A673 (cell line): ENCODE results near the gene PRKAR2B.

ENCODE experiments used
- EZH2 ChIP-seq: fragments of 200-600 bp; sonication (generic); IDR thresholded peaks from 2 replicates; pipeline ENCODE4 v1.6.1; 2017; ENCODE audit warnings: borderline replicate concordance, low read depth, mild to moderate bottlenecking, mixed read lengths, antibody characterized with exemption, low read length; ENCODE audit not compliant: poor library complexity, severe bottlenecking
- TF ChIP-seq, protein P1 (sequence below): fragments of 300-800, 200-600 bp; sonication (generic); conservative IDR thresholded peaks from 2 replicates; pipeline ENCODE4 v1.5.1; 2017; ENCODE audit warnings: low read depth, mild to moderate bottlenecking, antibody characterized with exemption, low read length, moderate library complexity, mixed read lengths

DNA sequence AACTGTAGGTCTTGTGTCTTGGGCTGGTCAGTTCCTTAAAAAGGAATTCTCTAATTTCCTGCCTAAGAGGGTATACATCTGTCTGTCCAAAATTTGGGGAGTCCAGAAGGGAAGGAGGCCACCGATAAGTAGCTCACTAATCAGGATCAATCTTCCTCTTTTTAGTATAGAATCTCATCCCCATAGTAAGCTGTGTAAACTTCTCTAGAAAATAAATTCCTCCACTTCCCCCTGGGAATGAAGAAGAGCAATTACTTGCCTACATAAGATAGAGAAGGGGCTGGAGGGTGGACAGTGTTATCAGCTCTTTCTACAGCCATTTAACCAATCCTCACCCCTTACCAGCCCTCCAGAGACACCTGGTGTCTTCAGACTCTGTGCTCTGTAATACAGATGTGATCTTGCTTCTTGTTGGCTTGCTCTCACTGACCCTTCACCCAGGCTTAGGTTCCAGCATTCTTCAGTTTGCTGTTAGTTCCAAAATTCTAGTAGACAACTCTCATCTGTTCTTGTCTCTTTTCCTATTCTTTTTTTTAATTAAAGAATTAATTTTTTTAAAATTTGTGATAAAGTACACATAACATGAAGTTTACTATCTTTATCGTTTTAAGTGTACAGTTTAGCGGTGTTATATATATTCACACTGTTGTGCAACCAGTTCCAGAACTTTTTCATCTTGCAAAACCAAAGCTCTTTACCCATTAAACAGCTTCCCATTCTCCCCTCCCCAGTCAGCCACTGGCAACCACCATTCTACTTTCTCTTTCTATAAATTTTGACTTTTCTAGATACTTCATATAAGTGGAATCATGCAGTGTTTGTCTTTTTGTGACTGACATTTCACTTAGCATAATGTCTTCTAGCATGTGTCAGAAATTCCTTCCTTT lies 6.5 kb upstream of the PRKAR2B start:
- TF ChIP-seq, protein P1, sequence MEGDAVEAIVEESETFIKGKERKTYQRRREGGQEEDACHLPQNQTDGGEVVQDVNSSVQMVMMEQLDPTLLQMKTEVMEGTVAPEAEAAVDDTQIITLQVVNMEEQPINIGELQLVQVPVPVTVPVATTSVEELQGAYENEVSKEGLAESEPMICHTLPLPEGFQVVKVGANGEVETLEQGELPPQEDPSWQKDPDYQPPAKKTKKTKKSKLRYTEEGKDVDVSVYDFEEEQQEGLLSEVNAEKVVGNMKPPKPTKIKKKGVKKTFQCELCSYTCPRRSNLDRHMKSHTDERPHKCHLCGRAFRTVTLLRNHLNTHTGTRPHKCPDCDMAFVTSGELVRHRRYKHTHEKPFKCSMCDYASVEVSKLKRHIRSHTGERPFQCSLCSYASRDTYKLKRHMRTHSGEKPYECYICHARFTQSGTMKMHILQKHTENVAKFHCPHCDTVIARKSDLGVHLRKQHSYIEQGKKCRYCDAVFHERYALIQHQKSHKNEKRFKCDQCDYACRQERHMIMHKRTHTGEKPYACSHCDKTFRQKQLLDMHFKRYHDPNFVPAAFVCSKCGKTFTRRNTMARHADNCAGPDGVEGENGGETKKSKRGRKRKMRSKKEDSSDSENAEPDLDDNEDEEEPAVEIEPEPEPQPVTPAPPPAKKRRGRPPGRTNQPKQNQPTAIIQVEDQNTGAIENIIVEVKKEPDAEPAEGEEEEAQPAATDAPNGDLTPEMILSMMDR: no peak
- TF ChIP-seq EZH2: no peak
